ENCODE measurements around the gene ABCA7.

The ABCA7 gene

GRCh38 chr19:1012334-1012733, 27.6 kb upstream of the ABCA7 start:
- Histone ChIP-seq H2AFZ (ENCODE audit: low read depth) (no peak overlapping the region), H3K27ac (no peak overlapping the region), H3K4me2 (no peak overlapping the region), H4K20me1 (ENCODE audit: insufficient read depth) (peaks cover 8% of the 10 kb centered on the region; the same call in 1 of the 2 replicates), H3K4me3 (IDR thresholded peaks at IDR 0.05; ENCODE audit: insufficient read depth, low read depth, low read length) (no peak overlapping the region), H3K36me3 (ENCODE audit: insufficient read depth) (no peaks in the 10 kb centered on the region), H3K4me1 (ENCODE audit: low read depth, poor library complexity, severe bottlenecking) (no peaks in the 10 kb centered on the region), H3K79me2 (ENCODE audit: insufficient read depth, low read depth) (peaks cover 26% of the 10 kb centered on the region), H3K9ac (no peak overlapping the region), H3K27me3 (ENCODE audit: insufficient read depth, low read depth) (no peaks in the 10 kb centered on the region)
- TF ChIP-seq, protein P1, sequence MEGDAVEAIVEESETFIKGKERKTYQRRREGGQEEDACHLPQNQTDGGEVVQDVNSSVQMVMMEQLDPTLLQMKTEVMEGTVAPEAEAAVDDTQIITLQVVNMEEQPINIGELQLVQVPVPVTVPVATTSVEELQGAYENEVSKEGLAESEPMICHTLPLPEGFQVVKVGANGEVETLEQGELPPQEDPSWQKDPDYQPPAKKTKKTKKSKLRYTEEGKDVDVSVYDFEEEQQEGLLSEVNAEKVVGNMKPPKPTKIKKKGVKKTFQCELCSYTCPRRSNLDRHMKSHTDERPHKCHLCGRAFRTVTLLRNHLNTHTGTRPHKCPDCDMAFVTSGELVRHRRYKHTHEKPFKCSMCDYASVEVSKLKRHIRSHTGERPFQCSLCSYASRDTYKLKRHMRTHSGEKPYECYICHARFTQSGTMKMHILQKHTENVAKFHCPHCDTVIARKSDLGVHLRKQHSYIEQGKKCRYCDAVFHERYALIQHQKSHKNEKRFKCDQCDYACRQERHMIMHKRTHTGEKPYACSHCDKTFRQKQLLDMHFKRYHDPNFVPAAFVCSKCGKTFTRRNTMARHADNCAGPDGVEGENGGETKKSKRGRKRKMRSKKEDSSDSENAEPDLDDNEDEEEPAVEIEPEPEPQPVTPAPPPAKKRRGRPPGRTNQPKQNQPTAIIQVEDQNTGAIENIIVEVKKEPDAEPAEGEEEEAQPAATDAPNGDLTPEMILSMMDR (conservative IDR thresholded peaks at IDR 0.05; ENCODE audit: low read depth, low read length), result no peak

GRCh38 chr19:1013218-1013617, 26.7 kb upstream of the ABCA7 start:
- Histone ChIP-seq H3K27me3 (ENCODE audit: insufficient read depth, low read depth) (no peaks in the 10 kb centered on the region), H4K20me1 (ENCODE audit: insufficient read depth) (peaks cover 14% of the 10 kb centered on the region), H3K36me3 (ENCODE audit: insufficient read depth) (no peaks in the 10 kb centered on the region), H3K4me1 (ENCODE audit: low read depth, poor library complexity, severe bottlenecking) (peaks cover 1% of the 10 kb centered on the region), H3K4me2 (no peak overlapping the region), H3K9ac (no peak overlapping the region), H3K79me2 (ENCODE audit: insufficient read depth, low read depth) (peaks cover 35% of the 10 kb centered on the region), H2AFZ (ENCODE audit: low read depth) (no peak overlapping the region), H3K4me3 (IDR thresholded peaks at IDR 0.05; ENCODE audit: insufficient read depth, low read depth, low read length) (no peak overlapping the region), H3K27ac (no peak overlapping the region)
- TF ChIP-seq, protein P1 (conservative IDR thresholded peaks at IDR 0.05; ENCODE audit: low read depth, low read length), result no peak

- Histone ChIP-seq H3K27me3 (ENCODE audit: insufficient read depth, low read depth) (no peaks in the 10 kb centered on the region), H3K79me2 (ENCODE audit: insufficient read depth, low read depth) (peaks cover 47% of the 10 kb centered on the region), H3K9ac (no peak overlapping the region), H3K4me1 (ENCODE audit: low read depth, poor library complexity, severe bottlenecking) (peaks cover 13% of the 10 kb centered on the region), H3K4me3 (IDR thresholded peaks at IDR 0.05; ENCODE audit: insufficient read depth, low read depth, low read length) (no peak overlapping the region), H3K4me2 (no peak overlapping the region), H4K20me1 (ENCODE audit: insufficient read depth) (peaks cover 14% of the 10 kb centered on the region), H3K36me3 (ENCODE audit: insufficient read depth) (no peaks in the 10 kb centered on the region), H2AFZ (ENCODE audit: low read depth) (no peak overlapping the region), H3K27ac (no peak overlapping the region)
- TF ChIP-seq, protein P1 (conservative IDR thresholded peaks at IDR 0.05; ENCODE audit: low read depth, low read length), result no peak
These were observed 25.5 kb upstream of the ABCA7 start for GRCh38 chr19:1014161-1015060.

DNA sequence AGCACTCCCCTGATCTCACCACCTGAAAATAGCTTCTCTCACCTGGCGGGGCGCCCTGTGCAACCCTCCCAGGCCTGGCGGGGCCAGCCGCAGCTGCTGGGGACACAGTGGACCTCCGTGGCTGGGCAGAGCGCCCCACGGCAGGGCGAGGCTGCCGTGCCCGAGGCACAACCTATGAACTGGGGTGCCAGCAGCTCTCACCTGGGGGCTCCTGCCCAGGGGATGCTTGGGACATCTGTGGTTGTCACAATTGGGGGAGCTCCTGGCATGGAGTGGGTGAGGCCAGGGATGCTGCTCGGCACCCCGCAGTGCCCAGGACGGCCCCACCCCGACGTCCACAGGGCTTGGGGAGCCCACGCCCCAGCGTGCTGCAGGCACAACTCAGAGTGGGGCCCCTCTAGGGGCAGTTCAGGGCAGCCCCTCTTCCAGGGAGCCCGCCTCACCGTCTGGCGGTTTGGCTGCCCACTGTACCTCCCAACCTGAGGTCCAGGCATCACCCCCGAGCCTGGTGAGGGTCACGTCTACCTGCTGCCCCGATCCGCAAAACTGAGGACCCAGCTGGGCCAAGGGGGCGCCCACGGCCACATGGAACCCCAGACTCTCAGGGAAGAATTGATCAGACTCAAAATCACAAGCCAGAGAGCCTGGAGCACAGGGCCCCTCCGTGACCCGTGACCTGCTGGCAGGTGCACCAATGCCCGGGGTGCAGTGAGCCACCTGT, 24.7 kb upstream of the ABCA7 start:
- Histone ChIP-seq H3K9ac (no peak overlapping the region), H3K4me3 (IDR thresholded peaks at IDR 0.05; ENCODE audit: insufficient read depth, low read depth, low read length) (no peak overlapping the region), H3K27ac (no peak overlapping the region), H2AFZ (ENCODE audit: low read depth) (no peak overlapping the region), H3K4me2 (no peak overlapping the region), H3K4me1 (ENCODE audit: low read depth, poor library complexity, severe bottlenecking) (peaks cover 17% of the 10 kb centered on the region), H3K79me2 (ENCODE audit: insufficient read depth, low read depth) (peaks cover 55% of the 10 kb centered on the region), H4K20me1 (ENCODE audit: insufficient read depth) (peaks cover 14% of the 10 kb centered on the region), H3K36me3 (ENCODE audit: insufficient read depth) (no peaks in the 10 kb centered on the region), H3K27me3 (ENCODE audit: insufficient read depth, low read depth) (no peaks in the 10 kb centered on the region)
- TF ChIP-seq, protein P1 (conservative IDR thresholded peaks at IDR 0.05; ENCODE audit: low read depth, low read length), result no peak

All from KMS-11 (cell line).